KOPT-K1 (cell line): ENCODE results near the gene OAS2.

Experiments
- H3K27ac ChIP-seq: fragments of 200-600 bp; sonication (generic); 2 replicates; pipeline ENCODE4 v1.5.1; 2016; ENCODE audit warnings: antibody characterized with exemption, mild to moderate bottlenecking, low read depth, low read length; ENCODE audit not compliant: poor library complexity, severe bottlenecking
- H3K36me3 ChIP-seq: fragments of 200-600 bp; sonication (generic); 2 replicates; pipeline ENCODE4 v1.5.1; 2017; ENCODE audit warnings: antibody characterized with exemption, mild to moderate bottlenecking, low read length, moderate library complexity; ENCODE audit not compliant: insufficient read depth
- H3K9me3 ChIP-seq: fragments of 200-600 bp; sonication (generic); 2 replicates; pipeline ENCODE4 v1.5.1; 2017; ENCODE audit warnings: antibody characterized with exemption, low read length, mild to moderate bottlenecking; ENCODE audit not compliant: insufficient read depth, poor library complexity, severe bottlenecking

OAS2 gene

GRCh38 chr12:113048716-113049127 lies 70.4 kb downstream of the OAS2 start:
- no peaks in the 10 kb centered on the region for H3K9me3 ChIP-seq
- no peaks in the 10 kb centered on the region for H3K36me3 ChIP-seq
- H3K27ac ChIP-seq, result peak overlapping the region; percentile 62

GRCh38 chr12:113049976-113050742 lies 71.8 kb downstream of the OAS2 start:
- no peaks in the 10 kb centered on the region for H3K9me3 ChIP-seq
- peak overlapping the region; percentile 62 for H3K27ac ChIP-seq
- H3K36me3 ChIP-seq, result no peaks in the 10 kb centered on the region

- no peak overlapping the region for H3K27ac ChIP-seq
These were observed 72.5 kb downstream of the OAS2 start for GRCh38 chr12:113050795-113051194.

DNA sequence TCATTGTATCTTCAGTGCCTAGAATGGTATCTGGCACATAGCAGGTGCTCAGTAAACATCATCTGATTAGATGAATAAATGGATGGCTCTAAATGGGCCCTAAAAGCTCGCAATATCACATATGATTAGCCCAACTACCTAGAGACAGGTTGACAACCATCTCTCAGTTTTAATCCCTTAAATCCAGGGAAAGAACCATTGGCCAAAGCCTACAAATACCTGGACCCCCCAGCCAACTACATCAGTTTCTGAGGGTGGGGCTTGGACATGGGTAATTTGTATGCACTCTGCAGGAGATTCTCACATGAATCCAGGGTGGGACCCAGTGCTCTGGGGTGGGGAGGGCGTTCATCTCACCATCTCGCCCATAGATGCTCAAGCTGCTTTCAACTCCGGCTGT lies 73.4 kb downstream of the OAS2 start:
- Histone ChIP-seq H3K36me3 (no peaks in the 10 kb centered on the region), H3K27ac (peak overlapping the region; percentile 46), H3K9me3 (no peaks in the 10 kb centered on the region)

More at GRCh38 chr12:113050795-113051194, 72.5 kb downstream of the OAS2 start:
- Histone ChIP-seq H3K36me3 (no peaks in the 10 kb centered on the region), H3K9me3 (no peaks in the 10 kb centered on the region)

DNA sequence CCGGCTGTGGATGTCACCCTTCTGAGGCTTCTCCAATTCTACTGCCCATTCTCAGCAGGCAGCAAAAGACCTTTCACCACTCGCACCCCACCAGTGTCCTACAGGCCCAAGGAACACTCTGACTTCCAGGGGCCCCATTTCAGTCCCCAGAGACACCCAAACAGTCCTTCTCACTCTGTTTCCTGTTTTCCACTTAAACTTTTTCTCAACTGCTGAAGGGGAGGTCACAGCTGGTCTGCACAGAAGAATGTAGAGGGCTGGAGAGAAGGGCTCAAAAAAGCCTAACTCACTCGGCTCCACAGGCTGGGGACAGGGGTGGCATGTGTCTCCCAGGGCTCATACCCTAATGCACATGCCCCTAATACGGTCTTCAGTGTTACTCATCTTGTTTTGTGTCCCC lies 74.0 kb downstream of the OAS2 start:
- Histone ChIP-seq H3K27ac (peak overlapping the region; percentile 46), H3K36me3 (no peaks in the 10 kb centered on the region), H3K9me3 (no peaks in the 10 kb centered on the region)

DNA sequence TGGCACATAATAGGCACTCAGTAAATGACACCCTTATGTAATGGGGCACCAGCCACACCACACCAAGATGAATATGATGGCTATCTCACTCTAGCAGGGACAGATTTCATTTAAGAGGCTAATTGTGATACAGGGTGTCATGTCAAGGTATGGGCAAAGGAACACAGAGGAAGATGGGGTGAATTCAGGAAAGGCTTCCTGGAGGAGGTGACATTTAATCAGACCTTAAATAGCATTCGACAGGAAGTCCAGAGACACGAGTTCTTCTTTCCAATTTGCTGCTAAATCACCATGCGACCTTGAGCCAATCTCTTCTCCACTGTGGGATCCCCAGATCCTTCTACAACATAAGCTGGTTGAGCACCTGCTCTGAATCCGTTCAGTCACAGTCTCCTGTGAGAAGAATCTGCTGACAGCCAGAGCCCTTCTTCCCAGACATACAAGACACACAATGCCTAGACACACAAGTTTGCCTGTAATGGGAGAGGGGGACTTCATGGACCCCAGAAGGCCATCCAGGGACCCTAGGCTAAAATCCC lies 76.7 kb downstream of the OAS2 start:
- H3K9me3 ChIP-seq, result no peaks in the 10 kb centered on the region
- peak overlapping the region; percentile 76 for H3K27ac ChIP-seq
- H3K36me3 ChIP-seq, result peaks cover 25% of the 10 kb centered on the region

- Histone ChIP-seq H3K27ac (peak overlapping the region; percentile 76), H3K9me3 (no peaks in the 10 kb centered on the region), H3K36me3 (peaks cover 32% of the 10 kb centered on the region)
These were observed 77.5 kb downstream of the OAS2 start for GRCh38 chr12:113055594-113056380.

DNA sequence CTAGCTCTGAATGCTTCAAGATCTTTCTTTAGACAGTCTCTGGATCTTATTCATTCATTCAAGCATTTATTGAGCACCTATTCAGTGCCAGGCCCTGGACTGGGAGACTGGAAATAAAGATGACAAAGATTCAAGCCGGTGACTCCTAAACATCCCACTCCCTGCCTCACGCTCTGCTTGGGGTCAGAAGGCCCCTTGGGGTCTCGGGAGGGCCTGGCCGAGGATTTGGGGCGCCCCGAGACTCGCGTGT lies 78.0 kb downstream of the OAS2 start:
- peak overlapping the region; percentile 76 for H3K27ac ChIP-seq

DNA sequence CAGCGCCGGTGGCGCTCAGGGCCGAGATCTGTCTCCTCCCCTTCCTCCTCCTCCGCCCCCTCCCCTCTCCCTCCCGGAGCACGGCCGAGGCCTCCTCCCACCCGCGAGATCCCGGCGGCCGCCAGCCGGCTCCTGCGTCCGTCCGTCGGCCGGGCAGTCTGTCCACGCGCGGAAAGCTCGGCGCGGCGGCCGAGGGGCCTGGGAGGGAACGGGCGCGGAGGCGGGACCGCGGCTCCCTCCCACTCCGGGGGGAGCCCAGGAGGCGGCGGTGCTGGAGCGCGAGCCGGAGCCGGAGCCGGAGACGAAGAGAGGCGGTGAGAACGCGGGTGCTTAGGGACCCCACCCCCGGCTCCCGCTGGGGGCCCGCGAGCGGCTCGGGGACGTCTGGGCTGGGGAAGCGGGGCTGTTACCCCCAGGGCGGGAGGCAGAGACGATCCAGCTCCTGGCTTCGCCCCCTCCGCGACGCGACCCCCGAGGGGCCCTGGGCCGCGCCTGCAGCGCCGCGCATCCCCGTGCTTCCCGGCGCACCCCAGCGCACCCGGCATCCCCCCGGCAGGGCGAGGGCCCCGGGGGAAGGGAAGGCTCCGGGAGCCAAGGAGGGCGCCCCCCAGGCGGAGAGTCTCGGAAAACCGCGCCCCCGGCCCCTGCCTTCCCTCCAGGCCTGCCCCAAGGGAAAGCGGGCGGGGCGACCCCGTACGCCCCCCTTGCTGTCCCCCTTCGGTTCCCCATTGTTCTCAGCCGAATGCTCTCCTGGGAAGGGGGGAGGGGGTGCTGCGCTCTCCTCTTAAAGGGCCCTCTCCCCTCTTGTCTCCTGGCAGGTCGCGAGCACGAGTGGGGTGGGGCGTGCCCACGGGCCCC lies 78.5 kb downstream of the OAS2 start, which contains the start of gene DTX1:
Gene DTX1, plus strand, starts transcription at position 100 of the 858 bp plus-strand sequence. CDS start 1,463 bp downstream, outside the sequence.
- Histone ChIP-seq H3K9me3 (no peaks in the 10 kb centered on the region), H3K36me3 (peaks cover 41% of the 10 kb centered on the region), H3K27ac (peak within 1 kb of the TSS; percentile 76)

More for the DNA sequence above, 78.0 kb downstream of the OAS2 start:
- H3K9me3 ChIP-seq, result no peaks in the 10 kb centered on the region
- peaks cover 38% of the 10 kb centered on the region for H3K36me3 ChIP-seq

- Histone ChIP-seq H3K9me3 (no peaks in the 10 kb centered on the region), H3K27ac (peak overlapping the region; percentile 76)
These were observed 79.5 kb downstream of the OAS2 start for GRCh38 chr12:113057565-113058485.

DNA sequence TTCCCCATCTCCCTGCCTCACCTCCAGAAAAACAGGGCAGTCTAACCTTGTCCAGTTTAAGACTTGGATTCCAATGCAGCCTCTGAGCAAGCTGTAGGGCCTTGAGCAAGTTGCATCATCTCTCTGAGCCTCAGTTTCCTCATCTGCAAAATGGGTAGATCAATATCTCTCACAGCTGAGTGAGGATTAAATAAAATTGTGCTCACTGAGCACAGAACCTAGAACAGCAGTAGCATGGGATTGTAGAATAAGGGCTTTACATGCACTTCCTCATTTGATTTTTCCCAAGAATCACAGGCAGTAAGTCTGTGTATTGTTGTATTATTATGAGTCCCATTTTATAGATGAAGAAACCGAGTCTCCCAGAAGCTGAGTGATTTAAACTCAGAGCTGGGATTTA lies 80.2 kb downstream of the OAS2 start:
- Histone ChIP-seq H3K9me3 (no peaks in the 10 kb centered on the region), H3K27ac (peak overlapping the region; percentile 76), H3K36me3 (peaks cover 58% of the 10 kb centered on the region)

More at GRCh38 chr12:113057565-113058485, 79.5 kb downstream of the OAS2 start:
- peaks cover 51% of the 10 kb centered on the region for H3K36me3 ChIP-seq

DNA sequence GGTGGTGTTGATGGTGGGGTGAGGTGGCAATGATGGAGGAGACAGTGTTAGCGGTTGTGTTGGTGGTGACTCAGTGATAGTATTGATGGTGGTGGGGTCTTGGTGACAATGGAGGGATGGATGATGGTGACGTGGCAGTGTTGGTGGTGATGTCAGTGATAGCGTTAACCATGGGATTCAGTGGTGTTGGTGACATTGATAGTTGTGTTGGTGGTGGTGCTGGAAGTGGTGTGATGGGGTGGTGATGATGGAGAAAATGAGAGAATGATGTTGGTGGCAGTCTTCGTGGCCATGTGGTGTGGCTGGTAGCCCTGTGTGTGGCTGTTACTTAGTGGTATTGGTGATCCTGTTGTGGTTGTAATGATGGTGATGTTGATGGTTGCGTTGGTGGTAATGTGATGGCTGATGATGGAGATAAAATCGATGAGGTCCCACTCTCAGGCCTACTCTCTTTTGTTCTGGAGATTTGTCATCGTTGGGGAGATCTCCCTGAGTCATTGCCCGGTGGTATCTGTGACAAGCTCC lies 80.8 kb downstream of the OAS2 start:
- Histone ChIP-seq H3K27ac (peak overlapping the region; percentile 76), H3K36me3 (peaks cover 64% of the 10 kb centered on the region), H3K9me3 (no peaks in the 10 kb centered on the region)

- Histone ChIP-seq H3K36me3 (peaks cover 77% of the 10 kb centered on the region), H3K27ac (peak overlapping the region; percentile 76), H3K9me3 (no peaks in the 10 kb centered on the region)
These were observed 82.1 kb downstream of the OAS2 start for GRCh38 chr12:113060336-113060960.
